GM23248 (cell line): ENCODE results near the gene FAM163A. TPM values are rescaled to one million over a fixed set of nuclear protein-coding genes. Genes with fewer than 3 reads are reported as not detected.

ENCODE experiments used
- DNase-seq: peaks from one replicate; pipeline ENCODE4 v3.0.0-alpha.2; 2015
- H2AFZ ChIP-seq: fragments of 200-600 bp; sonication (generic); 2 replicates; pipeline ENCODE4 v1.6.1; 2016; ENCODE audit warnings: antibody characterized with exemption
- H3F3A ChIP-seq: fragments of 200-600 bp; sonication (generic); 2 replicates; pipeline ENCODE4 v1.6.1; 2016; ENCODE audit warnings: mild to moderate bottlenecking, antibody characterized with exemption, mixed run types; ENCODE audit not compliant: insufficient read depth
- H3K27ac ChIP-seq: fragments of 200-600 bp; sonication (generic); 2 replicates; pipeline ENCODE4 v1.5.1; 2016; ENCODE audit warnings: mild to moderate bottlenecking
- H3K27me3 ChIP-seq: fragments of 200-600 bp; sonication (generic); replicated peaks from 2 replicates; pipeline ENCODE4 v1.6.1; 2016; ENCODE audit warnings: mild to moderate bottlenecking; ENCODE audit not compliant: insufficient read depth
- H3K36me3 ChIP-seq: fragments of 200-600 bp; sonication (generic); 2 replicates; pipeline ENCODE4 v1.6.1; 2016; ENCODE audit warnings: low read depth, mild to moderate bottlenecking
- H3K4me1 ChIP-seq: fragments of 200-600 bp; sonication (generic); 2 replicates; pipeline ENCODE4 v1.6.1; 2016; ENCODE audit warnings: mild to moderate bottlenecking; ENCODE audit not compliant: insufficient read depth
- H3K4me2 ChIP-seq: fragments of 200-600 bp; sonication (generic); one replicate; pipeline ENCODE4 v1.6.1; 2016; ENCODE audit warnings: mild to moderate bottlenecking; ENCODE audit not compliant: unreplicated experiment
- H3K4me3 ChIP-seq: fragments of 200-600 bp; sonication (generic); 2 replicates; pipeline ENCODE4 v1.5.1; 2016; ENCODE audit warnings: mild to moderate bottlenecking
- H3K79me2 ChIP-seq: fragments of 200-600 bp; sonication (generic); 2 replicates; pipeline ENCODE4 v1.6.1; 2016; ENCODE audit warnings: mild to moderate bottlenecking; ENCODE audit not compliant: insufficient read depth
- H3K9ac ChIP-seq: fragments of 200-600 bp; sonication (generic); 2 replicates; pipeline ENCODE4 v1.6.1; 2016; ENCODE audit warnings: mild to moderate bottlenecking
- H3K9me2 ChIP-seq: fragments of 200-600 bp; sonication (generic); 2 replicates; pipeline ENCODE4 v1.6.1; 2016; ENCODE audit warnings: mixed run types, mild to moderate bottlenecking, moderate library complexity; ENCODE audit not compliant: insufficient read depth
- H3K9me3 ChIP-seq: fragments of 200-600 bp; sonication (generic); one replicate; pipeline ENCODE4 v1.6.1; 2017; ENCODE audit warnings: low read depth
- H4K20me1 ChIP-seq: fragments of 200-600 bp; sonication (generic); 2 replicates; pipeline ENCODE4 v1.6.0; 2016; ENCODE audit not compliant: insufficient read depth
- EZH2 ChIP-seq: fragments of 200-600 bp; sonication (generic); IDR thresholded peaks from 2 replicates; pipeline ENCODE4 v1.6.1; 2018; ENCODE audit warnings: antibody characterized with exemption, mild to moderate bottlenecking; ENCODE audit not compliant: insufficient read depth, poor library complexity, severe bottlenecking
- EZH2phosphoT487 ChIP-seq: fragments of 200-600 bp; sonication (generic); IDR thresholded peaks from 2 replicates; pipeline ENCODE4 v1.6.1; 2018; ENCODE audit warnings: antibody characterized with exemption, moderate library complexity, mild to moderate bottlenecking, low read depth; ENCODE audit not compliant: insufficient read depth
- WGBS, 2 experiments: methylation state at CpG; one replicate each; pipeline ENCODE4 v1.1.6; 2015 to 2017; ENCODE audit warnings: low lambda C conversion rate in 2 of 2, low coverage in 1 of 2; ENCODE audit errors: missing lambda C conversion rate in 2 of 2; 5-methylcytosine and 5-hydroxymethylcytosine counted together
- in situ Hi-C: fragments of 300-500 bp; cut with MboI; formaldehyde crosslinking; loops from 2 replicates; pipeline ENCODE4 v1.15.0; 2020
- polyA plus RNA-seq: library from polyadenylated mRNA; unstranded; fragments of >200 nt; fragmentation: Nextera tagmentation; extraction: Ambion mirVana; gene quantifications from 2 replicates; pipeline ENCODE4 v1.2.1, GENCODE V29; 2016
- total RNA-seq: library from RNA; depleted of rRNA; stranded (reverse); fragments of >200 nt; shearing (Covaris generic); gene quantifications from 2 replicates; pipeline ENCODE4 v1.2.3, GENCODE V29; 2014

FAM163A gene
- total and polyA plus RNA-seq, 2 experiments from 2014 or later, result not detected

DNA sequence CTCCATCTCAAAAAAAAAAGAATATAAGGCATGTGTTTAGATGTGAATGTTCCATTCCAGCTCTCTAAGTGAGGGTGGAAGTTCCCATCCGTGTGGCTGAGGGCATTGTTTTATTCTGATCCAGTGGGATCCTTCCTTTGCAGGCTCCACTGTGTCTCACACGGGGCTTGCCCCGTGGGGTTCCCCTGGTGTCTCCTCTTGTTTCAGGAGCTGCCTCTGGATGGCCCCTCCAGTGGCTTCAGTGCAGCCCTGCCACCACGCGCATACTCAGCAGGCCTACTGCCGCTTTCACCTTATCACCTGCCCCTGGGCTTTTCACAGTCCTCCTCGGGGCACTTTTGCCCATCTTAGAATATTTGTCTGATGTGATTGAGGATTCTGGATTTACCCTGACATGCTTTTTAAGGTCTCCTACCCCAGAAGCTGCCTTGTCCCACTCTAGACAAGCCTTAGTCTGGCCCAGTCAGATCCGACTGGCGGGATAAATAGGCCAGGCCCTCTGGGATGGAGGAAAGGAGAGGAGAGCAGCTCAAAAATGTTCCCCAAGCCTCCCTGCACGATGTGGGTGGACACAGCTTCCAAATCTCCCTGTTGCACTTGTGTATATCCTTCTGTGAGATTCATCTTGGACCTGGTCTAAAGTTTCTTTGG, 55.2 kb downstream of the FAM163A start:
- TF ChIP-seq EZH2, result no peak
- TF ChIP-seq EZH2phosphoT487, result no peak
- no peaks in the 10 kb centered on the region for H3K36me3 ChIP-seq
- no peak for DNase-seq
- no peaks in the 10 kb centered on the region for H3K9me2 ChIP-seq
- H3F3A ChIP-seq, result no peaks in the 10 kb centered on the region
- no peaks in the 10 kb centered on the region for H3K9me3 ChIP-seq
- H3K4me2 ChIP-seq, result no peak overlapping the region
- WGBS, 2 experiments, result 62 to 68% methylated on average over 10 of the region's 10 CpGs
- no peak overlapping the region for H2AFZ ChIP-seq
- no peaks in the 10 kb centered on the region for H3K4me1 ChIP-seq
- in situ Hi-C loops, result no loop called here
- no peaks in the 10 kb centered on the region for H4K20me1 ChIP-seq
- no peak overlapping the region for H3K9ac ChIP-seq
- H3K27me3 ChIP-seq, result peaks cover 15% of the 10 kb centered on the region
- H3K79me2 ChIP-seq, result no peaks in the 10 kb centered on the region
- H3K27ac ChIP-seq, result no peak overlapping the region
- no peak overlapping the region for H3K4me3 ChIP-seq

DNA sequence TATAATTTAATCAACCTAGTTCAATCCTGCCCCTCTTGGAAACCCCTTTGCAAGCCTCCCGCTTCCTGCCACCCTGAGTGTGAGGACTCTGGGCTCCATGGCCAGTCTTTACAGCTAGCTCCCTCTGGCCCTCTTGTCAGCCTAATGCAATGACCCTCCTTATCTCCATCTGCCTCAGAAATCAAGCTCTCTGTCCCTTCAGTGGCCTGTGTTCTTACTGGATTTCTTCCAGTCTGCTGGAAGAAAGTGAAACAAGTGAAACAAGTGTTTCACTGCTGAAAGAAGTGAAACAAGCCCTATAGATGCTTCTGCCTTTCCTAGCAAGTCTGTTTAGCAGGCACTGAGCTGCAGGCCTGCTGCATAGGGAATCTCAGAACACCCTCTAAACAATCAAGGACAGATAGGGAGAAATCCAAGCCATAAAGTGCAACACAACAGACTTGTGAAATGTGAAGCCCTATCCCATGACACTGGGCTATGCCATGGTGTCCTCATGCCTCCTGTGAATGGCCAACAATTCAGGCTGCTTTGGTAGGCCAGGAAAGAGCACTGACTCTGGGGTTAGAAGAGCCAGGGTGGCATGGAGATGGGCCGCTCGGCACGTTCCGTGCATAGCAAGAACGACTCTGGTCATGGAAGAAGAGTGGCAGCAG, 55.9 kb downstream of the FAM163A start:
- TF ChIP-seq EZH2 (no peak), EZH2phosphoT487 (no peak)
- Histone ChIP-seq H3K9me3 (no peaks in the 10 kb centered on the region), H3K4me3 (no peak overlapping the region), H3F3A (no peaks in the 10 kb centered on the region), H3K4me1 (no peaks in the 10 kb centered on the region), H3K79me2 (no peaks in the 10 kb centered on the region), H3K9ac (no peak overlapping the region), H3K9me2 (no peaks in the 10 kb centered on the region), H3K27ac (no peak overlapping the region), H3K4me2 (no peak overlapping the region), H2AFZ (no peak overlapping the region), H3K36me3 (no peaks in the 10 kb centered on the region), H4K20me1 (no peaks in the 10 kb centered on the region), H3K27me3 (peaks cover 15% of the 10 kb centered on the region)
- 76 to 78% methylated on average over 6 of the region's 6 CpGs for WGBS, 2 experiments
- in situ Hi-C loops, result no loop called here
- DNase-seq, result no peak

DNA sequence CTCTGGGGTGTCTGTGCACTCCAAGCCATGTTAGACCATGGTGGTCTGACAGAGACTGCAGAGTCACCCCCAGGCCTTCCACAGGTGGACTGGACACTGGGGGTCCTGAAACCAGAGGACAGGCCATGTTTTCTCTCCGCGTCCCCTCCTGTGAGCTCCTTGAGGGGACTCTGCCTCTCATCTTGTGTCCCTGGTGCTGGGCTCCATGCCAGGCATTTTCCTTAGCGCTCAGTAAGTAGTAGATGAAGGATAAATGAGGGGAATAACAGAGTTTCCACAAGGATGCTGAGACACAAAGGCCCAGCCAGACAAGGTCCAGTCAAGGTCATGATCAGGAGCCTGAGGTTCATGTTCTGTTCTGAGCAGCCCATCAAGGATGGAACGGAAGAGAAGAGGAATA, 57.4 kb downstream of the FAM163A start:
- Histone ChIP-seq H3K36me3 (no peaks in the 10 kb centered on the region), H3K9ac (no peak overlapping the region), H3K79me2 (no peaks in the 10 kb centered on the region), H3K4me2 (no peak overlapping the region), H2AFZ (no peak overlapping the region), H3K4me3 (no peak overlapping the region), H3K9me2 (no peaks in the 10 kb centered on the region), H4K20me1 (no peaks in the 10 kb centered on the region), H3K27ac (no peak overlapping the region), H3K4me1 (no peaks in the 10 kb centered on the region), H3K27me3 (peaks cover 23% of the 10 kb centered on the region), H3K9me3 (no peaks in the 10 kb centered on the region), H3F3A (no peaks in the 10 kb centered on the region)
- WGBS, 2 experiments, result 52% methylated on average over 4 of the region's 4 CpGs
- in situ Hi-C loops, result no loop called here
- TF ChIP-seq EZH2, result no peak
- TF ChIP-seq EZH2phosphoT487, result no peak
- DNase-seq, result no peak

GRCh38 chr1:179803104-179803503, 60.0 kb downstream of the FAM163A start:
- 31 to 46% methylated on average over 6 of the region's 6 CpGs for WGBS, 2 experiments

More at GRCh38 chr1:179803104-179803503, 60.0 kb downstream of the FAM163A start:
- H3K9me2 ChIP-seq, result no peaks in the 10 kb centered on the region
- H3K36me3 ChIP-seq, result no peaks in the 10 kb centered on the region
- no peak overlapping the region for H3K4me2 ChIP-seq
- H2AFZ ChIP-seq, result no peak overlapping the region
- H4K20me1 ChIP-seq, result no peaks in the 10 kb centered on the region
- H3K27me3 ChIP-seq, result peaks cover 23% of the 10 kb centered on the region
- H3K79me2 ChIP-seq, result no peaks in the 10 kb centered on the region
- H3K27ac ChIP-seq, result no peak overlapping the region
- in situ Hi-C loops, result no loop called here
- no peaks in the 10 kb centered on the region for H3F3A ChIP-seq
- H3K4me3 ChIP-seq, result no peak overlapping the region
- no peaks in the 10 kb centered on the region for H3K9me3 ChIP-seq
- H3K4me1 ChIP-seq, result no peaks in the 10 kb centered on the region
- H3K9ac ChIP-seq, result no peak overlapping the region
- DNase-seq, result no peak
- TF ChIP-seq EZH2 (no peak), EZH2phosphoT487 (no peak)
